Right ventricle myocardium inferior (tissue), 1 donor: Measurements from ENCODE around the gene BCKDHB. TPM values are rescaled to one million over a fixed set of nuclear protein-coding genes. Genes with fewer than 3 reads are reported as not detected.
A peak's percentile ranks its signal among the peaks of the same experiment; 100 is the strongest.

Source experiments
- ATAC-seq: fragments of 200-7000 bp; cut with Tn5 transposase; one replicate; pipeline ENCODE4 v1.9.1; 2020; ENCODE audit warnings: mild to moderate bottlenecking, moderate library complexity
- DNase-seq: peaks from one replicate; pipeline ENCODE4 v3.0.0; 2021; ENCODE audit errors: missing footprints
- intact Hi-C: fragments of 100-400 bp; cut with DNase I; formaldehyde crosslinking; loops from one replicate; pipeline ENCODE4 v1.11.0; 2022
- total RNA-seq: library from RNA; stranded (reverse); fragmentation: NEBNext Ultra II Directional; extraction: Animal tissue kit (Norgen Biotek cat#: 25700); gene quantifications from one replicate; pipeline ENCODE4 v1.2.1, GENCODE V29; 2021
- donor health status: DM: no; HTN: yes; CAD: no; lungs with severe emphysema.

The BCKDHB gene
- total RNA-seq, 1 donor from 2014 or later = 28.5 TPM

GRCh38 chr6:80144753-80145315, 38.4 kb downstream of the BCKDHB start:
- DNase-seq (no peak), ATAC-seq (no peak)
- intact Hi-C loops = loop anchor here (5.0 kb wide), 1 partner anchor 67 kb away; no protein-coding TSS in a partner anchor

- intact Hi-C loops = no loop called here
- ATAC-seq = no peak
- DNase-seq = no peak
Observed at GRCh38 chr6:80145509-80145908, 39.0 kb downstream of the BCKDHB start.

GRCh38 chr6:80145921-80146320, 39.5 kb downstream of the BCKDHB start:
- intact Hi-C loops = no loop called here
- DNase-seq (no peak), ATAC-seq (peak; percentile 42)

- ATAC-seq (no peak), DNase-seq (no peak)
- intact Hi-C loops = no loop called here
Observed at GRCh38 chr6:80148220-80148619, 41.7 kb downstream of the BCKDHB start.

- ATAC-seq (peak; percentile 77), DNase-seq (no peak)
- intact Hi-C loops = loop anchor here (5.0 kb wide), 1 partner anchor 46 kb away; no protein-coding TSS in a partner anchor
Observed at GRCh38 chr6:80151635-80152034, 45.2 kb downstream of the BCKDHB start.

- DNase-seq = no peak
- ATAC-seq = no peak
- intact Hi-C loops = loop anchor here (5.0 kb wide), 1 partner anchor 43 kb away; no protein-coding TSS in a partner anchor
Observed at GRCh38 chr6:80154160-80154559, 47.7 kb downstream of the BCKDHB start.

GRCh38 chr6:80156221-80156620, 49.8 kb downstream of the BCKDHB start:
- ATAC-seq = no peak
- intact Hi-C loops = no loop called here

GRCh38 chr6:80158478-80158989, 52.1 kb downstream of the BCKDHB start:
- DNase-seq = no peak
- intact Hi-C loops = no loop called here
- ATAC-seq = no peak

More at GRCh38 chr6:80156221-80156620, 49.8 kb downstream of the BCKDHB start:
- DNase-seq = no peak

- ATAC-seq (no peak), DNase-seq (no peak)
- intact Hi-C loops = no loop called here
Observed at GRCh38 chr6:80161434-80161833, 55.0 kb downstream of the BCKDHB start.

- intact Hi-C loops = no loop called here
- no peak for DNase-seq
- no peak for ATAC-seq
Observed at GRCh38 chr6:80163754-80164187, 57.3 kb downstream of the BCKDHB start.

GRCh38 chr6:80165143-80165542, 58.7 kb downstream of the BCKDHB start:
- DNase-seq (no peak), ATAC-seq (no peak)
- intact Hi-C loops = no loop called here

GRCh38 chr6:80165819-80166218, 59.3 kb downstream of the BCKDHB start:
- no peak for ATAC-seq
- DNase-seq = no peak
- intact Hi-C loops = no loop called here

GRCh38 chr6:80170433-80170832, 64.0 kb downstream of the BCKDHB start:
- ATAC-seq (no peak), DNase-seq (no peak)

GRCh38 chr6:80173411-80173810, 66.9 kb downstream of the BCKDHB start:
- DNase-seq (no peak), ATAC-seq (no peak)
- intact Hi-C loops = no loop called here

More at GRCh38 chr6:80170433-80170832, 64.0 kb downstream of the BCKDHB start:
- intact Hi-C loops = no loop called here

GRCh38 chr6:80174900-80175572, 68.6 kb downstream of the BCKDHB start:
- intact Hi-C loops = no loop called here
- no peak for DNase-seq
- no peak for ATAC-seq

GRCh38 chr6:80179695-80180094, 73.2 kb downstream of the BCKDHB start:
- intact Hi-C loops = no loop called here
- DNase-seq (no peak), ATAC-seq (no peak)

- intact Hi-C loops = no loop called here
- no peak for ATAC-seq
Observed at GRCh38 chr6:80181352-80182081, 75.0 kb downstream of the BCKDHB start.

GRCh38 chr6:80182308-80182707, 75.8 kb downstream of the BCKDHB start:
- no peak for DNase-seq
- no peak for ATAC-seq
- intact Hi-C loops = no loop called here

More at GRCh38 chr6:80181352-80182081, 75.0 kb downstream of the BCKDHB start:
- DNase-seq = no peak

- ATAC-seq = no peak
- DNase-seq = no peak
- intact Hi-C loops = no loop called here
Observed at GRCh38 chr6:80183019-80183795, 76.7 kb downstream of the BCKDHB start.
